Measurements from ENCODE around the gene DAAM1.

DNA sequence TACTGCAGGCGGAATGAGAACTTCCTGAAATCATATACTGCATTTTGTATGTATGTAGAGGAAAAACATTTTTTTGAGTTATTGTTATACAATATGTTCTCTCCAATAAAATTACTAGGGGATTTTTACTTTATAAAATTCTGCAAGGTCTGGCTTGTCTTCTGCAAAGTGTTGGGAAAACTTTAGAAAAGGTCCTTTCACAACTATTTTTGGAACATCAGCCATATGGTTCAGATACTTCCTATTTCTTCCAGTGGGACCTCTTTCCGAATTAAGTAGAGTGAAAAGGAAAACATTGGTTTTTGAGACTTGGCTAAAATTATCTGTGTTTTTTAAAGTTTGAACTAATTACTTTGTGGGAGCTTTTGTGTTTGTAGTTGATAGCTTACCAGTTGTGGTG, 52.7 kb downstream of the DAAM1 start:
- TF ChIP-seq, protein P1, sequence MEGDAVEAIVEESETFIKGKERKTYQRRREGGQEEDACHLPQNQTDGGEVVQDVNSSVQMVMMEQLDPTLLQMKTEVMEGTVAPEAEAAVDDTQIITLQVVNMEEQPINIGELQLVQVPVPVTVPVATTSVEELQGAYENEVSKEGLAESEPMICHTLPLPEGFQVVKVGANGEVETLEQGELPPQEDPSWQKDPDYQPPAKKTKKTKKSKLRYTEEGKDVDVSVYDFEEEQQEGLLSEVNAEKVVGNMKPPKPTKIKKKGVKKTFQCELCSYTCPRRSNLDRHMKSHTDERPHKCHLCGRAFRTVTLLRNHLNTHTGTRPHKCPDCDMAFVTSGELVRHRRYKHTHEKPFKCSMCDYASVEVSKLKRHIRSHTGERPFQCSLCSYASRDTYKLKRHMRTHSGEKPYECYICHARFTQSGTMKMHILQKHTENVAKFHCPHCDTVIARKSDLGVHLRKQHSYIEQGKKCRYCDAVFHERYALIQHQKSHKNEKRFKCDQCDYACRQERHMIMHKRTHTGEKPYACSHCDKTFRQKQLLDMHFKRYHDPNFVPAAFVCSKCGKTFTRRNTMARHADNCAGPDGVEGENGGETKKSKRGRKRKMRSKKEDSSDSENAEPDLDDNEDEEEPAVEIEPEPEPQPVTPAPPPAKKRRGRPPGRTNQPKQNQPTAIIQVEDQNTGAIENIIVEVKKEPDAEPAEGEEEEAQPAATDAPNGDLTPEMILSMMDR (IDR thresholded peaks at IDR 0.05) = no peak
- TF ChIP-seq EZH2 (IDR thresholded peaks at IDR 0.05; ENCODE audit: borderline replicate concordance, insufficient read depth, low read depth, low read length, poor library complexity, severe bottlenecking) = no peak
